SK-N-SH (cell line): ENCODE measurements around the gene GPR162. TPM values are rescaled to one million over a fixed set of nuclear protein-coding genes. Genes with fewer than 3 reads are reported as not detected.

Experiments used
- CTCF ChIA-PET: fragments of 300-600, 350-600 bp; formaldehyde crosslinking; extraction: SDS; loops from one replicate; lab custom pipeline; 2021; lab: Yijun Ruan, JAX
- POLR2A ChIA-PET: fragments of 350-600 bp; sonication (Branson Sonifier 250); formaldehyde crosslinking; extraction: SDS; loops from one replicate; lab custom pipeline; 2020; ENCODE audit warnings: antibody characterized with exemption, inconsistent platforms; lab: Yijun Ruan, JAX
- DNase-seq: peaks from one replicate; pipeline ENCODE4 v3.0.0; 2012
- H2AFZ ChIP-seq: fragments of 200-600 bp; sonication (generic); 2 replicates; pipeline ENCODE4 v1.8.1; 2016; ENCODE audit warnings: antibody characterized with exemption, mild to moderate bottlenecking, low read depth
- H3F3A ChIP-seq: fragments of 200-600 bp; sonication (generic); replicated peaks from 2 replicates; pipeline ENCODE3; 2016; ENCODE audit warnings: antibody characterized with exemption, mild to moderate bottlenecking; ENCODE audit not compliant: insufficient read depth
- H3K27ac ChIP-seq, 2 experiments: fragments of 200-500 bp in 1 of 2; fragments of 200-600 bp in 1 of 2; sonication (Bioruptor generic) in 1 of 2; sonication (generic), shearing (Covaris generic) in 1 of 2; 2 replicates each; pipeline versions ENCODE4 v1.5.1 to v1.6.1; 2014 to 2016; ENCODE audit warnings: low read depth in 2 of 2, inconsistent platforms in 1 of 2, low read length in 1 of 2, mild to moderate bottlenecking in 1 of 2, mixed read lengths in 1 of 2
- H3K27me3 ChIP-seq: fragments of 200-600 bp; sonication (generic), shearing (Covaris generic); 2 replicates; pipeline ENCODE4 v1.6.1; 2016; ENCODE audit warnings: mixed run types; ENCODE audit not compliant: insufficient read depth
- H3K36me3 ChIP-seq, 2 experiments: fragments of 200-500 bp in 1 of 2; fragments of 200-600 bp in 1 of 2; sonication (Bioruptor generic) in 1 of 2; sonication (generic) in 1 of 2; replicated peaks in 1 of 2; 2 replicates each; pipeline versions ENCODE3 to v1.5.1; 2014 to 2016; ENCODE audit warnings: low read length in 1 of 2, mild to moderate bottlenecking in 1 of 2; ENCODE audit not compliant: insufficient read depth in 2 of 2, control insufficient read depth in 1 of 2
- H3K4me1 ChIP-seq, 2 experiments: fragments of 200-500 bp in 1 of 2; fragments of 200-600 bp in 1 of 2; sonication (Bioruptor generic) in 1 of 2; sonication (generic), shearing (Covaris generic) in 1 of 2; 2 replicates each; pipeline versions ENCODE4 v1.5.1 to v1.6.1; 2014 to 2016; ENCODE audit warnings: low read depth in 1 of 2, low read length in 1 of 2, mixed run types in 1 of 2; ENCODE audit not compliant: insufficient read depth in 2 of 2, control insufficient read depth in 1 of 2
- H3K4me2 ChIP-seq: fragments of 200-600 bp; sonication (generic), shearing (Covaris generic); 2 replicates; pipeline ENCODE4 v1.6.1; 2017; ENCODE audit warnings: mixed run types
- H3K4me3 ChIP-seq, 2 experiments: fragments of 200-500 bp in 1 of 2; fragments of 200-600 bp in 1 of 2; sonication (Bioruptor generic) in 1 of 2; sonication (generic), shearing (Covaris generic) in 1 of 2; 2 replicates each; pipeline versions ENCODE4 v1.5.1 to v1.8.1; 2014 to 2016; ENCODE audit warnings: low read depth in 2 of 2, inconsistent platforms in 1 of 2, low read length in 1 of 2, mild to moderate bottlenecking in 1 of 2, mixed read lengths in 1 of 2, moderate library complexity in 1 of 2
- H3K79me2 ChIP-seq: fragments of 200-600 bp; sonication (generic); 2 replicates; pipeline ENCODE4 v1.8.1; 2017; ENCODE audit warnings: mild to moderate bottlenecking; ENCODE audit not compliant: insufficient read depth
- H3K9ac ChIP-seq: fragments of 200-600 bp; sonication (generic); 2 replicates; pipeline ENCODE4 v1.6.1; 2017; ENCODE audit warnings: mixed run types
- H3K9me2 ChIP-seq: fragments of 200-600 bp; sonication (generic); 2 replicates; pipeline ENCODE4 v1.6.1; 2017; ENCODE audit warnings: mixed run types
- H3K9me3 ChIP-seq: fragments of 200-600 bp; sonication (generic); 2 replicates; pipeline ENCODE4 v1.6.1; 2017; ENCODE audit warnings: mixed run types, mild to moderate bottlenecking, moderate library complexity
- H4K20me1 ChIP-seq: fragments of 200-600 bp; sonication (generic); 2 replicates; pipeline ENCODE4 v1.6.1; 2017; ENCODE audit warnings: mild to moderate bottlenecking, mixed run types; ENCODE audit not compliant: insufficient read depth
- CHD2 ChIP-seq: fragments of 150-350 bp; IDR thresholded peaks from 2 replicates; pipeline ENCODE4 v1.6.1; 2018; ENCODE audit warnings: low read length; ENCODE audit not compliant: partially characterized antibody
- EZH2phosphoT487 ChIP-seq: fragments of 200-600 bp; sonication (generic); IDR thresholded peaks from 2 replicates; pipeline ENCODE4 v1.6.1; 2017; ENCODE audit warnings: low read depth, mixed run types, mild to moderate bottlenecking, antibody characterized with exemption, moderate library complexity, borderline replicate concordance
- FOXJ3 ChIP-seq: sonication (generic); formaldehyde crosslinking; IDR thresholded peaks from 2 replicates; pipeline ENCODE4 v1.5.1; 2020; ENCODE audit warnings: mild to moderate bottlenecking, missing genetic modification reagents
- IRF3 ChIP-seq: fragments of 150-350 bp; IDR thresholded peaks from 2 replicates; pipeline ENCODE4 v1.6.1; 2016; ENCODE audit warnings: mild to moderate bottlenecking, low read depth, low read length
- JUND ChIP-seq: IDR thresholded peaks from 2 replicates; pipeline ENCODE4 v1.4.0; 2012
- NFIC ChIP-seq: IDR thresholded peaks from 2 replicates; pipeline ENCODE4 v1.4.0; 2012; ENCODE audit warnings: borderline replicate concordance
- NRF1 ChIP-seq: IDR thresholded peaks from 2 replicates; pipeline ENCODE4 v1.6.1; 2012; ENCODE audit warnings: low read depth, mild to moderate bottlenecking, low read length
- SIN3A ChIP-seq: IDR thresholded peaks from 2 replicates; pipeline ENCODE4 v1.6.1; 2012; ENCODE audit warnings: low read depth, mild to moderate bottlenecking, low read length, moderate library complexity, borderline replicate concordance
- SMC3 ChIP-seq: IDR thresholded peaks from 2 replicates; pipeline ENCODE4 v1.6.1; 2012; ENCODE audit warnings: low read depth, low read length, improper control_type of control experiment
- USF1 ChIP-seq: IDR thresholded peaks from 2 replicates; pipeline ENCODE4 v1.4.0; 2012; ENCODE audit warnings: low read depth, borderline replicate concordance
- YY1 ChIP-seq: IDR thresholded peaks from 2 replicates; pipeline ENCODE4 v1.4.0; 2012; ENCODE audit warnings: low read depth, mild to moderate bottlenecking
- WGBS: methylation state at CpG from one replicate; pipeline ENCODE4 v1.1.6; 2017; ENCODE audit warnings: low lambda C conversion rate; 5-methylcytosine and 5-hydroxymethylcytosine counted together
- polyA plus RNA-seq, 3 experiments: library from polyadenylated mRNA; depleted of rRNA; stranded (reverse); fragments of >200 nt; gene quantifications; 2 replicates each; pipeline ENCODE4 v1.2.3, GENCODE V29; 2012

The GPR162 gene
- polyA plus RNA-seq, 1 of the 3 experiments (the other 2 are of a cell fraction), result 18.6 TPM

GRCh38 chr12:6791931-6792520 is 29.6 kb upstream of the GPR162 start:
- H3K9me3 ChIP-seq, result no peaks in the 10 kb centered on the region
- no peaks in the 10 kb centered on the region for H3K27me3 ChIP-seq
- ChIA-PET POLR2A (no interaction called here), CTCF (interaction anchor here (1.0 to 3.4 kb wide), 12 partner anchors 11 to 56 kb away, joined by 3 to 19 read pairs (median 4); partner anchors contain the start of genes MLF2 and P3H3)
- no peaks in the 10 kb centered on the region for H3K9me2 ChIP-seq
- H3F3A ChIP-seq, result no peaks in the 10 kb centered on the region
- 92% methylated on average over 13 of the region's 13 CpGs for WGBS
- no peak for DNase-seq
- H3K4me1 ChIP-seq, result peaks cover 0 to 9% of the 10 kb centered on the region in 2 experiments; a peak in 1 of 4 replicates
- H3K79me2 ChIP-seq, result no peaks in the 10 kb centered on the region
- no peaks in the 10 kb centered on the region for H4K20me1 ChIP-seq
- no peak overlapping the region for H3K4me3 ChIP-seq
- TF ChIP-seq NRF1, result no peak
- H3K36me3 ChIP-seq, result no peaks in the 10 kb centered on the region
- no peak overlapping the region for H3K9ac ChIP-seq
- no peak overlapping the region for H3K4me2 ChIP-seq
- H3K27ac ChIP-seq, result no peak overlapping the region
- no peak overlapping the region for H2AFZ ChIP-seq

GRCh38 chr12:6792522-6793201 is 29.0 kb upstream of the GPR162 start:
- no peaks in the 10 kb centered on the region for H3F3A ChIP-seq
- WGBS, result 63% methylated on average over 12 of the region's 12 CpGs
- H3K36me3 ChIP-seq, result no peaks in the 10 kb centered on the region
- no peaks in the 10 kb centered on the region for H3K79me2 ChIP-seq
- no peak overlapping the region for H3K4me2 ChIP-seq
- H3K27ac ChIP-seq, result no peak overlapping the region
- H3K9me3 ChIP-seq, result no peaks in the 10 kb centered on the region
- H3K9ac ChIP-seq, result no peak overlapping the region
- H4K20me1 ChIP-seq, result no peaks in the 10 kb centered on the region
- ChIA-PET CTCF (interaction anchor here (0.8 to 3.4 kb wide), 13 partner anchors 11 to 56 kb away, joined by 3 to 19 read pairs (median 4); partner anchors contain the start of genes MLF2 and P3H3), POLR2A (interaction anchor here (1.2 kb wide), 1 partner anchor 26 kb away, joined by 3 read pairs; the partner anchor contains the start of gene PTMS)
- no peak for TF ChIP-seq IRF3
- no peak for TF ChIP-seq USF1
- TF ChIP-seq FOXJ3, result no peak
- TF ChIP-seq NFIC, result no peak
- no peak for TF ChIP-seq EZH2phosphoT487
- TF ChIP-seq SMC3, result no peak
- TF ChIP-seq SIN3A, result no peak
- TF ChIP-seq YY1, result no peak
- no peak for TF ChIP-seq JUND
- TF ChIP-seq CHD2, result no peak
- DNase-seq, result no peak
- H2AFZ ChIP-seq, result 0 out of 2 replicates have a peak overlapping the region, but pooled peaks have one; percentile 1
- no peaks in the 10 kb centered on the region for H3K9me2 ChIP-seq
- H3K4me1 ChIP-seq, result peaks cover 0 to 9% of the 10 kb centered on the region in 2 experiments; a peak in 1 of 4 replicates
- H3K4me3 ChIP-seq, result no peak overlapping the region
- H3K27me3 ChIP-seq, result no peaks in the 10 kb centered on the region
